NCI-H2107 treated with DMSO at 0.1 percent for 48 hours (cell line): Measurements from ENCODE around the gene CADM4.

Experiments used
- DNase-seq: peaks from one replicate; lab custom pipeline; 2025; ENCODE audit not compliant: unreplicated experiment; lab: John Stamatoyannopoulos, UW

Gene CADM4

DNA sequence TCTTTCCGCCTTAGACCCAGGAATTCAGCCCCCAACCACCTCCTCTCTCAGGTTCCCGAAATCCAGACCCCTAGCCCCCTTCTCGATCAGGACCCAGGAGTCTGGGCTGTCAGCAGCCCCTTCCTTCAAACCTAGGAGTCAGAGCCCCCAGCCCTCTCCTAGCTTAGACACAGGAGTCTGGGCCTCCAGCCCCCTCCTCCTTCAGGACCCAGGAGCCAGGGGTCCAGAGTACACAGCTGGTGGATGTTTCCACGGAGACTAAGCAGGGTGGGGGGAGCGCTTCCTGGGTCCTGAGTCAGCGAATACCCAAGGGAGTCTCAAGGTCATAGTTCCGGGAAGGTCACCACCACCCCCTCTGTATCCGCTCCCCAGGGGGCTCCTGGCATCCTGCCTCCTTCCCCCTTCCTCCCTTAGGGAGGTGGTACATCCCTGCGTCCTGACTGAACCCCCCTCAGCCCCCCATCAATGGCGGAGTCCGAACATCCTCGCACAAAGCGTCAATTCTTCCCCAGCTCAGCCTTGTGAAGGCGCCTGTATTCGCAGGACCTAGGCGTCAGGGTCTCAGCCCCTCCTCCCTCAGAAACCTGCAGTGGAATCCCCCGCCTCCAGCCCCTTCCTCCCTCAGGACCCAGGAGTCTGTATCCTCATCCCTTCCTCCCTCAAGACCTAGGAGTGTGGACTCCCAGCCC lies 4.6 kb downstream of the CADM4 start:
- no peak for DNase-seq

DNA sequence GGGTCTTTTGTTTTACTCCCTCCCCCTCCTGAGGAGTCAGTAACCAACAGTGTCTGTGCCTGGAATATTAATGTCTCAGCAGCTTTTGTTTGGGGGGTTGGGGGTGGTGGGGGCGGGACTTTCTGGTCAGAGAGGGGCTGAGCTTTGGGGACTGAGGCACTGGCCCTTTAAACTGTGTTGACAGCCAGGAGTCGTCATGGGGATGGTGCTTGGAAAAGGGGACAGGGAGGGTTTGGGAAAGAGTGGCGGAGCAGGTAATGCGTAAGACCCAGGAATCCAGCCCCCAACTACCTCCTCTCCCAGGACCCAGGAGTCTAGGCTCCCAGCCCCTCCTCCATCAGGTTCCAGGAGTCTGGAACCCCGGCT lies 5.2 kb downstream of the CADM4 start:
- no peak for DNase-seq

DNA sequence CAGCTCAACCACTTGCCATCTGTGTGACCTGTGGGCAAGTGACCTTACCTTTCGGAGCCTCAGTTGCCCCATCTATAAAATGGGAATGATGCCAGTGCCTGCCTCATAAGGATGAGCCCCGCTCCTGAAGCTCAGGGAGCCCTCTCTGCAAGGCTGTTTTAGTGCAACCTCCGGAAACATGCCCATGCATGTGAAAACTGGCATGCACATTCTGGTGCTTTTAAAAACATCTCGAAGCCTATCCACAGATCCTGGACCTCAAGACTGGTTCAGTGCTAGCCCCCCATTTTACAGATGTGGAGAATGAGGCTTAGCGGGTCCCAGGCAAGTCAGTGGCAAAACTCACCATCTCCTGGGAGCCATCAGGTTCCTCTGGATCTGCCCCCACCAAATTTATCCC lies 5.6 kb downstream of the CADM4 start:
- no peak for DNase-seq

DNA sequence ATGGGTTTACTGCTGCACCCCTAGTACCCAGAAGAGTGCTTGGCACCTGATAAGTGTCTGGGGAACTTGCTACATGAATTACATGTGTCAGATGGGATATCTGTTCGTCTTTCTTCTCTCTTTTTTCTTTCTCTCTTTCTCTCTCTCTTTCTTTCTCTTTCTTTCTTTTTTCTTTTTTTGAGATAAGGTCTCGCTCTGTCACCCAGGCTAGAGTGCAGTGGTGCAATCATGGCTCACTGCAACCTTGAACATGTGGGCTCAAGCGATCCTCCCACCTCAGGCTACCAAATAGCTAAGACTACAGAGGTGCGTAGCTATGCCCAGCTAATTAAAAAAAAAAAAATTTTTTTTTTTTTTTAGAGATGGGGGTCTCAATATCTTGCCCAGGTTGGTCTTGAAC lies 6.1 kb downstream of the CADM4 start:
- DNase-seq = no peak

DNA sequence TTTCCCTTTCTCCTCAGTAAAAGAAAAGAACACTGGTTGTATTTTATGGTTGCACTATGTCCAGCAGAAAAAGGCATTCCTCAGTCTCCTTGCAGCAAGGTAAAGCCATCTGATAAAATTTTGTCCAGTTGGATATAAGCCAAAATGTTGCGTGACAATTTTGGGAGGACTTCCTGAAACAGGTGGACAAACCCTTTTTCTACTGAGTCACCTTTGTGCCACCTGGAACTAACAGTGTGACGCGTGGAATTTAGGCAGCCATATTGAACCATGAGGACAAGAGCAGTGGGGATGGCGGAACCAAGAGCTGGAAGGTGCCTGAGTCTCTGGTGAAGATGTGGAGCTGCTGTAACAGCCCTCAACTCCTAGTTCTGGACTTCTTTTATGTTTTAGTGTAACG lies 8.2 kb downstream of the CADM4 start:
- DNase-seq = no peak

DNA sequence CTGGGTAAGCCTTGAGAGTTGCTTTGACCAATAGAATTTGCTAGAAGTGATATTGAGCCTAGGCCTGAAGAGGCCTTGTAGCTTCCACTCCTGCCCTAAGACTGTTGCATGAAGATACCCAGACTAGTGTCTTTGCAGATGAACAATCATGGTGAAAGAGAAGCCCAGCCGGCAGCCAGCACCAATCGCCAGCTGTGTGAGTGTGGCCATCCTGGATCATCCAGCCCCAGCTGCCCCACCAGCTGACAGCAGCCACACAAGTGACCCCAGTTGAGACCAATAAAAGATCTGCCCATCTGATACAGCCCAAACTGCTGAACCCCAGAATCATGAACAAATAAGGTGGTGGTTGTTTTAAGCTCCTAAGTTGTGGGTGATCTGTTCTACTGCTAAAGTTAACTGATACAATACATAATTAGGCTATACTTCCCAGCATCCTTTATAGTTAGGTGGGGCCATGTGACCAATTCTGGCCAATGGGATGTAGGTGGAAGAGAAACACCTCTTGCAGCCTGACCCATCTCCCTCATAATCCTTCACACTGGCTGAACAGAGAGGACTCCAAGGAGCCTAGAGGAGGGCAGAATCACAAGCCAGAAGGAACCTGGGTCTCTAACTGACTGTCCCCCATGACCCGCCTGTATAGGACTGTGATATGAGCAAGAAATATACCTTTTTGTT lies 10.9 kb downstream of the CADM4 start:
- no peak for DNase-seq

DNA sequence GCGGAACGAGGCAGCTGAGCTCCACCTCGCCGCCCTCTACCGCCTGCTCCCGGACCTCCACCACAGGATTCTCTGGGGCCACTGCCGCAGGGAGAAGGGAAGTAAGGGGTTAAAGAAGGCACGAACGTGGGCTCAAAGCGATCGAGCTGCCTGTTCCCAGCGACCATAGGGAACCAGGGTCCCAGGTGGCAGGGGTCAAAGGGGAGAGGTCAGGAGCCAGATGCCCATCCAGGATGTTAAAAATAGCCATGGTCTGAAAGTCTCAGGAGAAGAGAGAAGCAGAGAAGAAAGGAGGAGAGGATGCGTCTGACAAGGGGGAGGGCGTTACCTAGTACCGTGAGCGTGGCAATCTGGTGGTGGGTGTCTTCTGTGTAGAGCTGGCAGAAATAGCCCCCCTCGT lies 12.8 kb downstream of the CADM4 start:
- DNase-seq = no peak

DNA sequence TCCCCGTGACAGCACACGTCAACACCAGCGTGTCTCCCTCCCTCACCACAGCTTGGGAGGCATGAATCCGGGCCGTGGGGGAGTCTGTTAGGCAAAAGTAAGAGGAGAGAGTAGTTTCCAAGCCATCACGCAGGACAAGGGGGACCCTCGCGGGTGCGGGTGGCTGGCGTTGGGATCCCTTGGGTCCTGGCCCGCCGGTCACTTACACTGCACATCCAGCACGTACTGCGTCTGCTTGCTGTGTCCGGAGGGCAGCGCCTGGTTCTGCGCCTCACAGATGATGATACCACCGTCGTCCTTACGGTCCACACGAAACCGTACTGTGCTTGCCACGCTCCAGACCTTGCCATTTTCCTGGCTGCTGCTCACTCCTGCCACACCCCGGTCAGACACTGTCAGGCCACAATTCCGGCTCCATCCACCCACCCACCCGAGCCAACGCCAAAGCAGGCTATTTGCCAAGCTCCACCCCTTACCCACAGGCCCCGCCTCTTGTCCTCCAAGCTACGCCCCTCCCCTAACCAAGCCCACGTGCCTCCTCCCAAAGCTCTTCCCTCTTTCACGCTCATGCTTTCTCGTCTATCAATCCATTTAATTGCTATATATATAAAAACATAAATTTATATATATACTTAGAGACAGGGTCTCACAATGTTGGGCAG lies 13.6 kb downstream of the CADM4 start:
- no peak for DNase-seq

DNA sequence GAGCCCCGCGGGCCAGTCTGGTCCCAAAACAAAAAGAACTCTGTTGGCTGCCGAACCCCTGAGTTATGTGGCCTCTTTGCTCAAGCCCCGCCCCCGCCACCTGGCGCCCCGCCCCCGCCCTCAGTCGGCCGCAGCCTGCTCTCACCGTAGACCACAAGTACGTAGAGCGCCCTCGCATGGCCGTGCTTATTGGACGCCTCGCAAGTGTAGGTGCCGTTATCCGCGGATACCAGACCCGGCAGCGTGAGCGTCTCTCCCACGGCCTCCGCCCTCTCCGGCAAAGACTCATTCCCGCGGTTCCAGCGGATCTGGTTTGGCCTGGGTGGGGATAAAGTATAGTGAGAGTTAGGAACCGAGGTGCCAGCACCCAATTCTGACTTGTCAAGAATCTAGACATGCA lies 14.7 kb downstream of the CADM4 start:
- DNase-seq = no peak

DNA sequence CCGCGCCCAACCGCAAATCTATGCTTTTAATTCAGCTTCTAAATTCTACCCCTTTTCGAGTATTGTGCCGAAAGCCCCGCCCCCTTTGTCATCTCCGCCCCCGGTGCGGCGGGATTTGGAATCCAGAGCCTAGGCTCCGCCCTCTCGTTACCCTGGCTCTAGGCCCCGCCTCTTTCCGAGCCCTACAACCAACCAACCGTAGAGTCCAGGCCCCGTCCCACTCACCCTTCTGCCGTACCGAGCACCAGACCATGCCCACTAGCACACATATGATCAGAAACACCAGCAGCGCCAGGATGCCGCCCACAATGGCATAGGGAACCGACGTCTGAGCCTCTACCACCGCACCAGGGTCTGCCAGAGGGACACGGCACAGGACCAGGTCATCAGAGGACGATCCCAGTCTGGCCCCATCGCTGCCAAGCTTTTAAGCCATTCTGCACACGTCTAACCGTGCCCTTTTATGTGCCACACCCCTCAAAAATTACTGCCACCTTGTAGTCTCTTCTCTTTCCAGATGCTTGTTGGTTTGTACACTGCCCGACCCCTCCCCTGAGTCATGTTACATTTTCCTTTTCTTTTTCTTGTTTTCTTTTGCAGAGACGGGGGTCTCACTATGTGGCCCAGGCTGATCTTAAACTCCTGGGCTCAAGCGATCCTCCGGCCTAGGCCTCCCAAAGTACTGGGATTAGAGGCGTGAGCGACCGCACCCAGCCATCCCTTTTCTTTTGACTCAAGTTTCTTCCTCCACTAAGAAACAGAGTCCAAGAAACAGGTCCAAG lies 15.6 kb downstream of the CADM4 start:
- DNase-seq = no peak

DNA sequence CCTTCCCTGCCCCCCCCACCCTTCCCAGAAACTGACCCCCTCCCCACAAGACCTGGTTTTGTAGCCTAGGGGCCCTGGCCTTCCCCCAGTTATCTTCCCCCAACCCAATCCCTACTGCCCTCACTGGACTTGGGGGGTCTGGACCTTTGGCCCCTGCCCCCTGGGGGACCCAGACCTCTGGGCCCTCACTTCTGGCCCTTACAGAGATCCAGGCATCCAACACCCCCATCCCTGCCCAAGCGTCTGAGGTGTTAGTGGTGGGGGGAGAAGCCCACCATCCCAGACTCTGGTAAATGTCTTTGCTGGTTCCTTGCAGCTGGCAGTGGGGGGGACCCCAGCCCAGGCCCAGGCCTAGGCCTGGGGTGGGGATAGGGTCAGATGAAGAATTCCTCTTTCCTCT lies 16.7 kb downstream of the CADM4 start:
- DNase-seq = no peak

DNA sequence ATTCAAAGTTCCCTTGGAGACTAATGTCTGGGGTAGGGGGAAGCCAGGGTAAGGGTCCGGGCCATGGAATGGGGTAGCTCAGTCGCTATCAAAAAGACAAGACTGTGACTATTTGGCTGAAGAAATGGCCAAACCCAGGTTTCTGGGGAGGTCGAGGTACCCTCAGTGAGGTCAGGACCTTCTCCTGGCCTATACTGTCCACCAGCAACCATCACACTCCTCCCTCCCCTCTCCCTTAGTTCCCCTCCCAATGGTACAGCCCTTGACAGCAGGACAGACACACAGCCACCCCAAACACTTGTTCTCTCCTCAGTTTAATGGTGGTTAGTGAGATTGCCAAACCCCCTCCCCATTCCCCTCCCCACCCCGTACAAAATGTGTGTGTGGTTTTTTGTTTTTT lies 17.6 kb downstream of the CADM4 start:
- no peak for DNase-seq

DNA sequence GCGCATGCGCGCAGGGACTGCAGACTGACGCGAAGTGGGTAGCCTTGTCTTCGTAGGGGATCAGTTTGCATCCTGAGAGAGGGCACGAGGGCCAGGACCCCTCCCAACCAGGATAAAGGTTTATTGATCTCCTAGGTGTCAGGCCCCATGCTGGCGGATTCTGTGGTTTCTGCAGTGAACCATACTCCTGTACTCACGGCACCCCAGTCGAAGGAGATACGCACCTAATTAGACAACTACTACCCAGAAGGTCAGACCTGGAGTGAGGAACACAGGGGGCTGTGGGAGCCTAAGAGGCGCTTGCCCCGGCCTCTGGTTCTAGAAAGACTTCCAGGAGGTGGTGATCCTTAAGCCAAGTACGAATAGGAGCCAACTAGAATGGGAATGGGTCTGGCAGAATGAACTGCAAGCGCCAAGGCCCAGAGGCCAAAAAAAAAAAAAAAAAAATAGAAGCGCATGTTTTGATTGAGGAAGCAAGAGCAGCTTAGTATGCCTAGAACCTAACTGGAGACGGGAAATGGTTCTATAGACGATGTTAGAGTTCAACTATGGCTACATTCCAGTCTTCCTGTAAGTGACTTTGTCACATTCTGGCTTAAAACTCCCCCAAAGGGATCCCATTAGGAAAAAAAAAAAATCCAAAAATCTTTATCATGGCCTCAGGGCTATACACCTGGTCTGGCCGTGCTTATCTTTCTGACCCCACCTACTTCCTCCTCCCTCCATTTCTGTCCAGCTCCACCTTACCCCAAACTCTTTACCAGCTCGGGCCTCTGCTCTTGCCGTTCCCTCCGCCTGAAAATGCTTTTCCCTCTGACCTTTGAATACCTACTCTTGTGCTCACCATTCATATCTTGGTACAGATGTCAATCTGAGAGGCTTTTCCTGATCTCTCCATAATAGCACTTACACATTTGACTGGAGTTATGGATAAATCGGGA lies 19.3 kb downstream of the CADM4 start:
- no peak for DNase-seq

DNA sequence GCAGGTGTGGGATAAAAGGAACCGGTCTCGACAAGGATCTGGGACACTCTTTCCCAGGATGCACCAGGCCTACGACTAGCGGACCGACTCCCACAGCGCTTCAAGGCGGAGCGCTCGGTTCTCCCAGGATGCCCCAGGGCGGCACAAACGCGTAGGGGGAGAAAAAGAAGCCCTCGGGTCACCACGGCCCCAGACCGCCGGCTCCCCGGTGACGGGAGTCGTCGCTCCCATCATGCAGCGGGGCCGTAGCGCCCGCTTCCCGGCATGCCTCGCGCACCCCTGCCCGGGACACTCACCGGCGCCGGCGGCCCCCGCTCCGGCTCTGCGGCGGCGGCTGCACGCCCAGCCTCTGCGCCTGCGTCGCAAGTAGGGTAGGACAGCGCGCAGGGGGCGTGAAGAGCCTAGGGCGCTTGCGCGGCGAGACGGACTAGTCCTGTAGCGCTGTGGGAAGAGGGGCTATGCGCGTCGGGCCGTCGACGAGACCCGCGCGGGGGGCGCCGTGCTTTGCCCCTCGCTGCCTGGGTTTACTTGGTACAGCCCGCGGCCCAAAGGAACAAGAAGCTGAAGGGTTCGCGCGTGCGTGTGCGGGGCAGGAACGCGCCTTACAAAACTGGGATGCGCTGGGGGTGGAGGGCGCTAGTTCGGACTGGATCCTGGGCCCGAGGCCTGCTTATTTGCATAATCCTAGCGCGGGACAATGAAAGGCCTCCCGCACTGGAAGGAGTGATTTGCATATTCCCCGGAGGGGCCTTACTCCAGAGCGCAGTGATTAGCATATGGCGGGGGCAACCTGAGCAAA lies 20.2 kb downstream of the CADM4 start, which contains the start of gene ZNF428:
Gene ZNF428 (minus strand): TSS at position 368 of the 799 bp plus-strand sequence. CDS start 5,325 bp downstream, outside the sequence.
- peak; percentile 89 for DNase-seq

DNA sequence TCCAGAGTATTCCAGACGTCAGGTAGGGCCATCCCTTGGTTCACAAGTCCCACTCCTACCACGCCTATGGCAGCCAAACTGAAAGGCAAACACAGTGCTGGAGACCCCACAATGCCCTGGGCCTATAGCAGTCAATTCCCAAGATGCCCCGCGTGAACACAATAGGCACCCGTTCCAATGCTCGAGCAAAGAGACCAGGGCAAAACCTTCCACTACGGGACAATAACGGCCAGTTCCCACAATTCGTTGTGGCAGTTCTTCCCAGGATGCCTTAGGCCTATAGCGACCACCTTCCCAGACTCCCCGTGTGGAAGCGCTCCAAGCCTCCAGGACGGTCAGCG lies 20.8 kb downstream of the CADM4 start:
- DNase-seq = peak; percentile 37

DNA sequence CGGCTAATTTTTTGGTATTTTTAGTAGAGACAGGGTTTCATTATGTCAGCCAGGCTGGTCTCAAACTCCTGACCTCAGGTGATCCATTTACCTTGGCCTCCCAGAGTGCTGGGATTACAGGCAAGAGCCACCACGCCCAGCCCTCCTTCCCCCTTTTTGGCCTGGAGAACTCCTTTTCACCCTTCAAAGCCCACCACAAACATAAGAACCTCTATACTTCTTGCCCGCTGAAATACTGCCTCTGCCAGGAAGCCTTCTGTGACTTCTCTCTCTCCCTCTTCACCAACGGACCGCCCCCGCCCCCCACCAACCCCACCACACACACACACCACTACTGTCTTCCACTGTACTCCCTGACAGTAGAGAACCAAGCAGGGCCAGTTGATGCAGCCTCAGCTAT lies 22.7 kb downstream of the CADM4 start:
- no peak for DNase-seq

DNA sequence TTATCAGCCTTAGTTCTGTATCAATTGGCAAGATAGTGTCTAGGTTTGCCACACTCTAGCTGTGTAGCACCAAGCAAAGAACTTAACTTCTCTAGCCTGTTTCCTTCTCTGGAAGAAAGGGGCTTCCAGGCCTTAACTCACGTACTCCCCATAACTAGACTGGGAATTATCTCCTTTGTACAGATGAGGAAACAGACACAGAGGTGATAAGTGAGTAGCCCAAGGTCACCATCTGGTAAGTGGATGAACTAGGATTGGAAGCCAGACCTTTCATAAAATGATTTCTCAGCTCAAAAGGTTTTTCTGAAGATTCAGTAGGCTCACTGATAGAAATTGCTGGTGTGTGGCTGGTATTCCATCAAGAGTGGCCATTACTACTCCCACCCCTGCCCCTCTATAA lies 23.3 kb downstream of the CADM4 start:
- DNase-seq = no peak

DNA sequence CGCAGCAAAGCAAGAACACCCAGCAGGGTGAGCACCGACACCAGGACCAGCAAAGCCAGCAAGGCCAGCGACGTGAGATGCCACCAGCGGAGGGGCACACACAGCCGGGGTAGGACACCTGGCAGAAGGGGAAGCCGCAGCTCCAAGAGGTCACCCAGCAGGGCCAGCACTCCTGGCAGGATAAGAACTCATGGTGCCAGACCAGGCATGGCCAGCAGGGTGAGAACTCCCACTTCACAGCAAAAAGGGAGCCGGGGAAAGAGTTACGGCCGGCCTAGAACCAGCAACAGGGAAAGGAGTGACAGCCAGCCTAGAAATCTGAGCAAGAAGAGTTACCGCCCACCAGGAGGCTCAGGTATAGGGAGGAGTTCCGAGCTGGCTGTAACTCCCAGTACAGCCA lies 27.3 kb downstream of the CADM4 start:
- DNase-seq = no peak

DNA sequence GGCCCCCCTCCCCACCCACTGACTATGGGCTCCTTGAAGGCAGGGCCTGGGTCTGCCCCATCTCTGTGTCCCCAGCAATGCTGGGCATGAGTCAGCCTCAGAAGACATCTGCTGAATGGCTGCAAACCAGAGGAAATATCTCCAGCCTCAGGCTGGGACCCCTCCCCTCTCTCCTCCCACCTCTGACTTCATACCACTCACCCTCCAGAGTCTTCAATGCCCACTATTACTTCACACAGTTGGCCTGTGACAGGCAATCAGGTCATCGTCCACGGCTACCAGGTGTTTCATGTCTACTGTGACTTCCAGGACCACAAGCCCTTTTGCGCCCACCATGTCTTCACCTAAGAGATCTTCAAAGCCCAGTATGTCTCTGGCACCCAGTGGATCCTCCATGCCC lies 27.9 kb downstream of the CADM4 start, which contains the start of gene SRRM5:
Gene SRRM5 (plus strand): TSS at position 301 of the 400 bp plus-strand sequence. CDS start 34 bp downstream, at position 335.
- DNase-seq = no peak

DNA sequence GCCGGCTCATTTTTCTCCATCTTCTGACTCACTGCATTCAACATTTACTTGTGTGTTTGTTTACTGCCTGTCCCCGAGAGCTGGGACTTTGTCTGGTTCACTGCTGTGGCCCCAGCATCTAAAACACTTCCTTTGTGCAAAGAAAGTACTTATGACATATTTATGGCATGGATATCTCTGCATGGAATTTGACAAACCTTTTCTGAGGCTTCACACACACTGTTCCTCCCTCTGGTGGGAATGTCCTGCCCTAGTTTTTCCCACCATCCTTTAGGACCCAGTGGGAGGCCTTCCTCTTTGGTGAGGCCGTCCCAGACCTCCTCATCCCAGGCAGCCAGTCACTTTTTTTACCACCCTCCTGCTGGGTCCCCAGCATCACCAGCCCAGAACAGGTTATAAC lies 29.2 kb downstream of the CADM4 start:
- DNase-seq = no peak
